ENCODE data around the gene HIPK4. TPM values are rescaled to one million over a fixed set of nuclear protein-coding genes. Genes with fewer than 3 reads are reported as not detected.

The HIPK4 gene
- total and polyA plus RNA-seq, 9 of the 15 experiments (the other 6 are each of a cell fraction or from before 2014, with no cell fraction given) = 0.06 to 0.09 TPM; not detected in 7

DNA sequence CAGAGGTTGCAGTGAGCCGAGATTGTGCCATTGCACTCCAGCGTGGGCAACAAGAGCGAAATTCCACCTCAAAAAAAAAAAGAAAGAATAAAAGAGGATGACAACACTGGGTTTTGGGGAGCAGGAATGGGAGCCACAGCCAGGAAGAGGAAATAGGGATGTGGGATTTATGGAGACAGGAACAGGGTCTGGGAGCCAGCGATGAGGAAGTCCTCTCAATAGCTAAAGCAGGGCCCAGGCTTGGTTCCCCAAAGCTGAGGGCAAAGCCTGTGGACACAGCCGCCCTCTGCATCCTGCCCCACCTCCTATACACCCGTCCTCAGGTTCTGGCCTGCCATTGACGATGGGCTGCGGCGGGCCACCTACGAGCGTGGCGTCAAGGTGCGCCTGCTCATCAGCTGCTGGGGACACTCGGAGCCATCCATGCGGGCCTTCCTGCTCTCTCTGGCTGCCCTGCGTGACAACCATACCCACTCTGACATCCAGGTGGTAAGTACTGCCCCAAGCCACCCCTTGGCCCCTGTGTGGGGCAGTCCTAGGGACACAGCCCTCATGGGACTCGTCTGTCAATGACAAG, 13.6 kb downstream of the HIPK4 start:
- 80% methylated on average over 14 of the region's 17 CpGs for WGBS (ENCODE audit: insufficient coverage, low coverage, missing lambda C conversion rate)
- Histone ChIP-seq H2AFZ (ENCODE audit: low read depth, low read length) (no peak overlapping the region), H4K20me1 (replicated peaks; ENCODE audit: control insufficient read depth, insufficient read depth, low read length) (peaks cover 10% of the 10 kb centered on the region; the same call in 1 of the 2 replicates), H3K36me3 (ENCODE audit: control insufficient read depth, insufficient read depth, low read length) (peaks cover 40% of the 10 kb centered on the region), H3K27ac (ENCODE audit: extremely low read depth, low read depth, low read length) (no peak overlapping the region), H3K79me2 (ENCODE audit: control insufficient read depth, insufficient read depth, low read length) (no peaks in the 10 kb centered on the region), H3K9ac (ENCODE audit: insufficient read depth in 1 of 2, low read depth in 2 of 2, low read length in 2 of 2) (peak overlapping the region in 1 of 2 experiments; percentile 53; a peak in 2 of 4 replicates), H3K27me3 (ENCODE audit: control insufficient read depth in 2 of 2, insufficient read depth in 2 of 2, low read length in 2 of 2) (no peaks in the 10 kb centered on the region), H3K4me3 (no peak overlapping the region), H3K4me1 (replicated peaks in 1 of 2; ENCODE audit: control insufficient read depth in 2 of 2, insufficient read depth in 2 of 2, low read length in 2 of 2) (peaks cover 9 to 44% of the 10 kb centered on the region in 2 experiments; a peak in 4 of 5 replicates), H3K9me1 (ENCODE audit: control insufficient read depth, insufficient read depth, low read length) (no peaks in the 10 kb centered on the region), H3K9me3 (replicated peaks; ENCODE audit: control insufficient read depth, insufficient read depth, low read depth, low read length) (no peaks in the 10 kb centered on the region), H3K4me2 (ENCODE audit: insufficient read depth, low read length) (no peak overlapping the region)
- DNase-seq (ENCODE audit: extremely low read depth in 1 of 4, low spot score in 3 of 4) (no peak), FAIRE-seq (no peak), ATAC-seq (no peak)
- in situ Hi-C loops (cut with MboI) = no loop called here
- intact Hi-C loops (cut with micrococcal nuclease) = no loop called here
- TF ChIP-seq NR2C1 (IDR thresholded peaks at IDR 0.05) (no peak), NR2C1 (tag; IDR thresholded peaks at IDR 0.05) (no peak)
- TF ChIP-seq, protein P1, sequence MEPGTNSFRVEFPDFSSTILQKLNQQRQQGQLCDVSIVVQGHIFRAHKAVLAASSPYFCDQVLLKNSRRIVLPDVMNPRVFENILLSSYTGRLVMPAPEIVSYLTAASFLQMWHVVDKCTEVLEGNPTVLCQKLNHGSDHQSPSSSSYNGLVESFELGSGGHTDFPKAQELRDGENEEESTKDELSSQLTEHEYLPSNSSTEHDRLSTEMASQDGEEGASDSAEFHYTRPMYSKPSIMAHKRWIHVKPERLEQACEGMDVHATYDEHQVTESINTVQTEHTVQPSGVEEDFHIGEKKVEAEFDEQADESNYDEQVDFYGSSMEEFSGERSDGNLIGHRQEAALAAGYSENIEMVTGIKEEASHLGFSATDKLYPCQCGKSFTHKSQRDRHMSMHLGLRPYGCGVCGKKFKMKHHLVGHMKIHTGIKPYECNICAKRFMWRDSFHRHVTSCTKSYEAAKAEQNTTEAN (CRISPR knock-in tag; IDR thresholded peaks at IDR 0.05) = no peak
- BruUV-seq (replicated peaks) = no TSS peak
- CTCF ChIA-PET (ENCODE audit: low intra/inter-chr PET ratio) = no interaction called here
- POLR2A ChIA-PET = interaction anchor here (0.5 to 1.1 kb wide), 2 partner anchors 28 to 44 kb away, joined by 3 read pairs; partner anchors contain the start of genes C19orf47 and PLD3

DNA sequence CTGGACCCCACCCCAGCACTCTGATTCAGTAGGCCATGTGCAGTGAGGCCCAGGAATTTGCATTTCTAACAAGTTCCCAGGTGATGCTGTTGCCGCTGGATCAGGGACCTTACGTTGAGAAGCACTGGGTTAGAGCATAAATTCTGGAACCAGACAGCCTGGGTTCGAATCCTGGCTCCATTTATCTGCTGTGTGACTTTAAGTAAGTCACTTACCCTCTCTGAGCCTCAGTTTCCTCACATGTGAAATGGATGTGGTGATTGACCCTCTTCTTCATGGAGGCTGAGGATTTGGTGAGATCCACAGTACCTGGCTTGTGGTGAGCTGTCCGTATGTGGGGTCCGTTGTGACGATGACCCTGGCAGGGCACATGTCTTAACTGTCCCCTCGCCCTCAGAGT, 15.9 kb downstream of the HIPK4 start:
- in situ Hi-C loops (cut with MboI) (no loop called here), intact Hi-C loops (cut with micrococcal nuclease) (no loop called here)
- Histone ChIP-seq H3K79me2 (ENCODE audit: control insufficient read depth, insufficient read depth, low read length) (no peaks in the 10 kb centered on the region), H3K27me3 (ENCODE audit: control insufficient read depth in 2 of 2, insufficient read depth in 2 of 2, low read length in 2 of 2) (no peaks in the 10 kb centered on the region), H3K9me1 (ENCODE audit: control insufficient read depth, insufficient read depth, low read length) (no peaks in the 10 kb centered on the region), H3K4me3 (no peak overlapping the region), H3K9me3 (replicated peaks; ENCODE audit: control insufficient read depth, insufficient read depth, low read depth, low read length) (no peaks in the 10 kb centered on the region), H3K36me3 (ENCODE audit: control insufficient read depth, insufficient read depth, low read length) (peaks cover 53% of the 10 kb centered on the region), H3K9ac (ENCODE audit: insufficient read depth in 1 of 2, low read depth in 2 of 2, low read length in 2 of 2) (no peak overlapping the region), H3K4me2 (ENCODE audit: insufficient read depth, low read length) (no peak overlapping the region), H3K27ac (ENCODE audit: extremely low read depth, low read depth, low read length) (no peak overlapping the region), H4K20me1 (replicated peaks; ENCODE audit: control insufficient read depth, insufficient read depth, low read length) (peaks cover 14% of the 10 kb centered on the region; the same call in 1 of the 2 replicates), H2AFZ (ENCODE audit: low read depth, low read length) (no peak overlapping the region), H3K4me1 (replicated peaks in 1 of 2; ENCODE audit: control insufficient read depth in 2 of 2, insufficient read depth in 2 of 2, low read length in 2 of 2) (peaks cover 20 to 42% of the 10 kb centered on the region in 2 experiments; a peak in 4 of 5 replicates)
- DNase-seq (ENCODE audit: extremely low read depth in 1 of 4, low spot score in 3 of 4) (no peak), FAIRE-seq (no peak), ATAC-seq (no peak)
- no TSS peak for BruUV-seq (replicated peaks)
- ChIA-PET POLR2A (interaction anchor here (0.6 to 1.1 kb wide), 2 partner anchors 14 to 226 kb away, joined by 3 read pairs; no protein-coding TSS in a partner anchor), CTCF (ENCODE audit: low intra/inter-chr PET ratio) (no interaction called here)
- WGBS (ENCODE audit: insufficient coverage, low coverage, missing lambda C conversion rate) = 95% methylated on average over 7 of the region's 7 CpGs
- TF ChIP-seq, protein P2, sequence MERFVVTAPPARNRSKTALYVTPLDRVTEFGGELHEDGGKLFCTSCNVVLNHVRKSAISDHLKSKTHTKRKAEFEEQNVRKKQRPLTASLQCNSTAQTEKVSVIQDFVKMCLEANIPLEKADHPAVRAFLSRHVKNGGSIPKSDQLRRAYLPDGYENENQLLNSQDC (CRISPR knock-in tag; IDR thresholded peaks at IDR 0.05) = no peak
- TF ChIP-seq ZFP1 (CRISPR knock-in tag; IDR thresholded peaks at IDR 0.05) (no peak), SIN3A (IDR thresholded peaks at IDR 0.05; ENCODE audit: borderline replicate concordance in 2 of 2, control insufficient read depth in 1 of 2, low read depth in 2 of 2, low read length in 2 of 2) (no peak), U2AF2 (optimal IDR thresholded peaks at IDR 0.05; ENCODE audit: low read depth, low read length) (no peak), C11orf30 (IDR thresholded peaks at IDR 0.05; ENCODE audit: low read depth) (no peak), KDM1A (IDR thresholded peaks at IDR 0.05) (peak; percentile 38 to 68; a peak in 2 of 4 replicates), STAT5B (CRISPR knock-in tag; IDR thresholded peaks at IDR 0.05) (no peak)
- TF ChIP-seq, protein P3, sequence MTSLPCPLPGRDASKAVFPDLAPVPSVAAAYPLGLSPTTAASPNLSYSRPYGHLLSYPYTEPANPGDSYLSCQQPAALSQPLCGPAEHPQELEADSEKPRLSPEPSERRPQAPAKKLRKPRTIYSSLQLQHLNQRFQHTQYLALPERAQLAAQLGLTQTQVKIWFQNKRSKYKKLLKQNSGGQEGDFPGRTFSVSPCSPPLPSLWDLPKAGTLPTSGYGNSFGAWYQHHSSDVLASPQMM (CRISPR knock-in tag; IDR thresholded peaks at IDR 0.05) = no peak

All from K562 (cell line).